Muscle layer of duodenum (tissue), 2 donors: ENCODE measurements around the gene PRPF18.

ENCODE experiments used
- H3K27ac ChIP-seq: one replicate; pipeline ENCODE4 v1.7.0; 2013; ENCODE audit warnings: mild to moderate bottlenecking, low read length
- H3K27me3 ChIP-seq: one replicate; pipeline ENCODE4 v1.7.0; 2013; ENCODE audit warnings: low read depth, mild to moderate bottlenecking, control low read depth, low read length
- H3K36me3 ChIP-seq, 2 donors: one replicate each; pipeline ENCODE4 v1.7.0; 2013; ENCODE audit warnings: low read length in 2 of 2, control low read depth in 1 of 2, mild to moderate bottlenecking in 1 of 2; ENCODE audit not compliant: insufficient read depth in 2 of 2, control insufficient read depth in 1 of 2
- H3K4me1 ChIP-seq, 2 donors: one replicate each; pipeline ENCODE4 v1.7.0; 2013; ENCODE audit warnings: low read length in 2 of 2, mild to moderate bottlenecking in 2 of 2, control low read depth in 1 of 2, moderate library complexity in 1 of 2; ENCODE audit not compliant: insufficient read depth in 2 of 2, control insufficient read depth in 1 of 2
- H3K4me3 ChIP-seq, 2 donors: one replicate each; pipeline ENCODE4 v1.7.0; 2013; ENCODE audit warnings: low read length in 2 of 2, low read depth in 1 of 2, mild to moderate bottlenecking in 1 of 2
- H3K9me3 ChIP-seq, 2 donors: one replicate each; pipeline ENCODE4 v1.7.0; 2013; ENCODE audit warnings: low read length in 2 of 2, control low read depth in 1 of 2, mild to moderate bottlenecking in 1 of 2; ENCODE audit not compliant: control insufficient read depth in 1 of 2
- donor health status: healthy.

Gene PRPF18

GRCh38 chr10:13657101-13657680 lies 70.4 kb downstream of the PRPF18 start:
- no peaks in the 10 kb centered on the region for H3K27me3 ChIP-seq
- peaks cover 7 to 21% of the 10 kb centered on the region in 2 donors for H3K4me1 ChIP-seq
- no peak overlapping the region for H3K27ac ChIP-seq
- peaks cover 37 to 50% of the 10 kb centered on the region in 2 donors for H3K36me3 ChIP-seq
- H3K4me3 ChIP-seq, result no peak overlapping the region
- no peaks in the 10 kb centered on the region for H3K9me3 ChIP-seq

GRCh38 chr10:13658264-13658663 lies 71.5 kb downstream of the PRPF18 start:
- Histone ChIP-seq H3K36me3 (peaks cover 30 to 54% of the 10 kb centered on the region in 2 donors), H3K4me3 (no peak overlapping the region), H3K4me1 (peaks cover 7 to 21% of the 10 kb centered on the region in 2 donors), H3K27me3 (no peaks in the 10 kb centered on the region), H3K9me3 (no peaks in the 10 kb centered on the region), H3K27ac (no peak overlapping the region)

- Histone ChIP-seq H3K4me3 (no peak overlapping the region), H3K27me3 (no peaks in the 10 kb centered on the region), H3K36me3 (peaks cover 30 to 54% of the 10 kb centered on the region in 2 donors), H3K9me3 (no peaks in the 10 kb centered on the region), H3K27ac (peak overlapping the region; percentile 59), H3K4me1 (peaks cover 7 to 21% of the 10 kb centered on the region in 2 donors)
These were observed 72.3 kb downstream of the PRPF18 start for GRCh38 chr10:13658871-13659685.

GRCh38 chr10:13659887-13660550 lies 73.3 kb downstream of the PRPF18 start:
- Histone ChIP-seq H3K4me1 (peaks cover 7 to 21% of the 10 kb centered on the region in 2 donors), H3K27ac (peak overlapping the region; percentile 59), H3K4me3 (no peak overlapping the region), H3K36me3 (peaks cover 24 to 48% of the 10 kb centered on the region in 2 donors), H3K9me3 (no peaks in the 10 kb centered on the region), H3K27me3 (no peaks in the 10 kb centered on the region)

- Histone ChIP-seq H3K36me3 (peaks cover 19 to 49% of the 10 kb centered on the region in 2 donors), H3K27me3 (no peaks in the 10 kb centered on the region), H3K9me3 (no peaks in the 10 kb centered on the region)
These were observed 73.8 kb downstream of the PRPF18 start for GRCh38 chr10:13660551-13660920.

GRCh38 chr10:13661256-13661655 lies 74.5 kb downstream of the PRPF18 start:
- Histone ChIP-seq H3K4me1 (peaks cover 7 to 21% of the 10 kb centered on the region in 2 donors), H3K4me3 (no peak overlapping the region), H3K27me3 (no peaks in the 10 kb centered on the region), H3K36me3 (peaks cover 19 to 53% of the 10 kb centered on the region in 2 donors), H3K9me3 (no peaks in the 10 kb centered on the region), H3K27ac (no peak overlapping the region)

More at GRCh38 chr10:13660551-13660920, 73.8 kb downstream of the PRPF18 start:
- H3K27ac ChIP-seq, result peak overlapping the region; percentile 40
- H3K4me1 ChIP-seq, result peaks cover 7 to 21% of the 10 kb centered on the region in 2 donors
- H3K4me3 ChIP-seq, result no peak overlapping the region

- no peak overlapping the region for H3K27ac ChIP-seq
- H3K27me3 ChIP-seq, result no peaks in the 10 kb centered on the region
- peaks cover 40 to 76% of the 10 kb centered on the region in 2 donors for H3K36me3 ChIP-seq
- H3K4me3 ChIP-seq, result no peak overlapping the region
- no peaks in the 10 kb centered on the region for H3K4me1 ChIP-seq
- H3K9me3 ChIP-seq, result no peaks in the 10 kb centered on the region
These were observed 78.9 kb downstream of the PRPF18 start for GRCh38 chr10:13665516-13666262.

- no peaks in the 10 kb centered on the region for H3K9me3 ChIP-seq
- H3K36me3 ChIP-seq, result peaks cover 43 to 66% of the 10 kb centered on the region in 2 donors
- no peak overlapping the region for H3K4me3 ChIP-seq
- H3K4me1 ChIP-seq, result no peaks in the 10 kb centered on the region
- no peak overlapping the region for H3K27ac ChIP-seq
- no peaks in the 10 kb centered on the region for H3K27me3 ChIP-seq
These were observed 81.4 kb downstream of the PRPF18 start for GRCh38 chr10:13668126-13668525.

GRCh38 chr10:13669182-13669855 lies 82.6 kb downstream of the PRPF18 start:
- H3K36me3 ChIP-seq, result peaks cover 35 to 59% of the 10 kb centered on the region in 2 donors
- no peaks in the 10 kb centered on the region for H3K4me1 ChIP-seq
- no peak overlapping the region for H3K27ac ChIP-seq
- H3K27me3 ChIP-seq, result no peaks in the 10 kb centered on the region
- no peak overlapping the region for H3K4me3 ChIP-seq
- H3K9me3 ChIP-seq, result no peaks in the 10 kb centered on the region

GRCh38 chr10:13669901-13670300 lies 83.1 kb downstream of the PRPF18 start:
- H3K4me1 ChIP-seq, result no peaks in the 10 kb centered on the region
- no peak overlapping the region for H3K4me3 ChIP-seq
- H3K27ac ChIP-seq, result no peak overlapping the region
- H3K9me3 ChIP-seq, result no peaks in the 10 kb centered on the region
- H3K27me3 ChIP-seq, result no peaks in the 10 kb centered on the region
- peaks cover 35 to 58% of the 10 kb centered on the region in 2 donors for H3K36me3 ChIP-seq
